H1 (cell line): ENCODE results near the gene PPP1R1C. TPM values are rescaled to one million over a fixed set of nuclear protein-coding genes. Genes with fewer than 3 reads are reported as not detected.

ENCODE experiments used
- CHD7 ChIP-seq: fragments of 300-600 bp; sonication (generic); IDR thresholded peaks from 2 replicates; pipeline ENCODE4 v1.7.1; 2012; ENCODE audit warnings: low read length, moderate library complexity, mild to moderate bottlenecking, inconsistent platforms; ENCODE audit not compliant: insufficient replicate concordance
- polyA plus RNA-seq, 7 experiments: library from polyadenylated mRNA; depleted of rRNA in 3 of 7; stranded (reverse) in 5 of 7; unstranded in 2 of 7; fragments of >200 nt in 5 of 7; fragments of 200-250 nt in 2 of 7; gene quantifications; 1 replicate in 5 of 7; 2 replicates in 1 of 7; 4 replicates in 1 of 7; pipeline versions ENCODE4 v1.2.1 to v1.2.3, GENCODE V29; 2011 to 2013; ENCODE audit warnings: missing spikeins in 2 of 7, mixed read lengths in 2 of 7
- total RNA-seq: library from RNA; stranded (reverse); fragmentation: NEBNext Ultra II Directional; extraction: Animal tissue kit (Norgen Biotek cat#: 25700); gene quantifications from 2 replicates; pipeline ENCODE4 v1.2.1, GENCODE V29; 2021

The PPP1R1C gene
- total and polyA plus RNA-seq, 2 of the 8 experiments (the other 6 are each of a cell fraction or from before 2014, with no cell fraction given): 1.3 to 5.3 TPM

- TF ChIP-seq CHD7: no peak
Measured at GRCh38 chr2:181952404-181953226, 33.0 kb upstream of the PPP1R1C start (continued).
